Upper lobe of left lung (tissue), 6 donors: ENCODE data around the gene PROX1. TPM values are rescaled to one million over a fixed set of nuclear protein-coding genes. Genes with fewer than 3 reads are reported as not detected.

ENCODE experiments used
- ATAC-seq, 2 donors: fragments of 200-7000 bp; cut with Tn5 transposase; one replicate each; pipeline ENCODE4 v1.9.1; 2022; ENCODE audit warnings: mild to moderate bottlenecking in 2 of 2, moderate library complexity in 2 of 2; ENCODE audit not compliant: low FRiP score in 2 of 2
- DNase-seq, 2 donors: peaks; one replicate each; pipeline ENCODE4 v3.0.0-alpha.2; 2019 to 2020
- H3K27ac ChIP-seq, 4 donors: fragments of 200-600 bp; sonication (generic); one replicate each; pipeline ENCODE4 v1.5.1; 2016 to 2019
- H3K27me3 ChIP-seq, 4 donors: fragments of 200-600 bp; sonication (generic); one replicate each; pipeline ENCODE4 v1.5.1; 2017 to 2019
- H3K36me3 ChIP-seq, 4 donors: fragments of 200-600 bp; sonication (generic); one replicate each; pipeline ENCODE4 v1.5.1; 2016 to 2019
- H3K4me1 ChIP-seq, 4 donors: fragments of 200-600 bp; sonication (generic); one replicate each; pipeline ENCODE4 v1.5.1; 2018 to 2019
- H3K4me3 ChIP-seq, 4 donors: fragments of 200-600 bp; sonication (generic); one replicate each; pipeline ENCODE4 v1.5.1; 2017 to 2019; ENCODE audit warnings: mild to moderate bottlenecking in 2 of 4, moderate library complexity in 1 of 4
- H3K9me3 ChIP-seq, 4 donors: fragments of 200-600 bp; sonication (generic); one replicate each; pipeline ENCODE4 v1.5.1; 2018 to 2019
- EP300 ChIP-seq, 4 donors: sonication (generic); formaldehyde crosslinking; IDR thresholded peaks; one replicate each; pipeline ENCODE4 v1.5.1; 2017; ENCODE audit warnings: antibody characterized with exemption in 4 of 4, control low read depth in 2 of 4
- POLR2A ChIP-seq, 4 donors: fragments of 450-650 bp; IDR thresholded peaks; one replicate each; pipeline ENCODE4 v1.5.1; 2016 to 2017; ENCODE audit warnings: antibody characterized with exemption in 4 of 4, mild to moderate bottlenecking in 2 of 4
- POLR2AphosphoS5 ChIP-seq, 2 donors: sonication (generic); formaldehyde crosslinking; IDR thresholded peaks; one replicate each; pipeline ENCODE4 v1.5.1; 2017; ENCODE audit warnings: antibody characterized with exemption in 2 of 2
- WGBS, 2 donors: methylation state at CpG; one replicate each; pipeline ENCODE4 v1.1.5; 2017 to 2018; 5-methylcytosine and 5-hydroxymethylcytosine counted together
- total RNA-seq, 6 donors: library from RNA; depleted of rRNA in 4 of 6; stranded (reverse); fragments of >200 nt in 4 of 6; gene quantifications; one replicate each; pipeline versions ENCODE4 v1.1.0 to v1.2.1, GENCODE V29; 2016 to 2021
- TF ChIP-seq, protein P1 (sequence below), 6 experiments: fragments of 450-650 bp in 4 of 6; fragments of 200-600 bp in 2 of 6; sonication (generic) in 2 of 6; IDR thresholded peaks; one replicate each; pipeline ENCODE4 v1.5.1; 2016 to 2019; ENCODE audit warnings: antibody characterized with exemption in 6 of 6
- donor health status: DM: no; HTN: no; CAD: no; lungs with moderate emphysema.
- donor health status: DM: no; HTN: yes; CAD: no; lungs with severe emphysema.

The PROX1 gene
- total RNA-seq, 6 donors from 2014 or later, result 2.3 to 11.1 (median 3.8) TPM

DNA sequence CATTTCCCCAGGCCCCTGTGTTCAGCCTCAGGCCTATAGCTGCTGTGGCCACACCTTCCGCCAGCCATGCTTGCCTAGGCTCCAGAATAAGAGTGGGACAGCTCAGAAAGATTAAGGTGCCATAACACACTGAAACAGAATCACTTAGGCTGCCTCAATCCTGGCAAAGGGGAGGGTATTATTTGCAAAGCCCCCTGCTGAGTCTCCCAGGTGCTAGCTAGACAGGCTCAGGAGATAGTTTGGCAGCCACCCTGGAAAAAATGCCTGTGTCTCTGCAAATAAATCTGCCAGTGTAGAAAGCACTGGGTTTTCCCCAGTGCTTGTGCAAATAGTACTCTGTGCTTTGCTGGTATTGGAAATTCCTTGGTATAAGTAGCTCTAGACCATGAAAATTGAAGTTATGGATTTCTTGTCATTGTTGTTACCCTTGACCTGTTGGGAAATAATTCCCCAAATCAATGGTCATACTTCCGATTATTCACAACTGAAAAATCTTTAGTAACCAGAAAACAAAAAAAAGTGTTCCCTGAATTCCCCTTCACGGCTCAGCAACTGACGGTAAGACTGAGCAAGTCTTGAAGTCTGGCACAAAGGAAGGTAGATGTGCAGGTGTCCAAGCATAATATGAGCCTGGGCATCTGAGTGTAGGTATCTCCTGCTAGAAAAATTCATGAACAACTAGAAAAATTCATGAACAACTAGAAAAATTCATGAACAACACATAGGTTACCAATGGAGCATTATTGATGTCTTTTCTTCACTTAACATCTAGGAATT is 56.9 kb downstream of the PROX1 start:
- no peak overlapping the region for H3K27ac ChIP-seq
- no peaks in the 10 kb centered on the region for H3K4me1 ChIP-seq
- H3K4me3 ChIP-seq, result no peak overlapping the region
- peaks cover 0 to 7% (median 3%) of the 10 kb centered on the region in 4 donors for H3K9me3 ChIP-seq
- H3K36me3 ChIP-seq, result no peaks in the 10 kb centered on the region
- ATAC-seq (no peak), DNase-seq (no peak)
- TF ChIP-seq, protein P1, sequence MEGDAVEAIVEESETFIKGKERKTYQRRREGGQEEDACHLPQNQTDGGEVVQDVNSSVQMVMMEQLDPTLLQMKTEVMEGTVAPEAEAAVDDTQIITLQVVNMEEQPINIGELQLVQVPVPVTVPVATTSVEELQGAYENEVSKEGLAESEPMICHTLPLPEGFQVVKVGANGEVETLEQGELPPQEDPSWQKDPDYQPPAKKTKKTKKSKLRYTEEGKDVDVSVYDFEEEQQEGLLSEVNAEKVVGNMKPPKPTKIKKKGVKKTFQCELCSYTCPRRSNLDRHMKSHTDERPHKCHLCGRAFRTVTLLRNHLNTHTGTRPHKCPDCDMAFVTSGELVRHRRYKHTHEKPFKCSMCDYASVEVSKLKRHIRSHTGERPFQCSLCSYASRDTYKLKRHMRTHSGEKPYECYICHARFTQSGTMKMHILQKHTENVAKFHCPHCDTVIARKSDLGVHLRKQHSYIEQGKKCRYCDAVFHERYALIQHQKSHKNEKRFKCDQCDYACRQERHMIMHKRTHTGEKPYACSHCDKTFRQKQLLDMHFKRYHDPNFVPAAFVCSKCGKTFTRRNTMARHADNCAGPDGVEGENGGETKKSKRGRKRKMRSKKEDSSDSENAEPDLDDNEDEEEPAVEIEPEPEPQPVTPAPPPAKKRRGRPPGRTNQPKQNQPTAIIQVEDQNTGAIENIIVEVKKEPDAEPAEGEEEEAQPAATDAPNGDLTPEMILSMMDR (IDR thresholded peaks at IDR 0.05), result no peak
- TF ChIP-seq POLR2A (IDR thresholded peaks at IDR 0.05) (no peak), EP300 (IDR thresholded peaks at IDR 0.05) (no peak), POLR2AphosphoS5 (IDR thresholded peaks at IDR 0.05) (no peak)
- 89 to 91% methylated on average over 4 of the region's 4 CpGs for WGBS, 2 donors
- H3K27me3 ChIP-seq, result no peaks in the 10 kb centered on the region

- H3K9me3 ChIP-seq, result peaks cover 0 to 7% (median 3%) of the 10 kb centered on the region in 4 donors
- DNase-seq (no peak), ATAC-seq (no peak)
- no peak for TF ChIP-seq POLR2AphosphoS5 (IDR thresholded peaks at IDR 0.05)
- TF ChIP-seq POLR2A (IDR thresholded peaks at IDR 0.05), result no peak
- TF ChIP-seq EP300 (IDR thresholded peaks at IDR 0.05), result no peak
- H3K4me3 ChIP-seq, result no peak overlapping the region
- H3K27ac ChIP-seq, result no peak overlapping the region
- WGBS, 2 donors, result 44 to 50% methylated on average over 9 of the region's 9 CpGs
- no peaks in the 10 kb centered on the region for H3K4me1 ChIP-seq
- no peaks in the 10 kb centered on the region for H3K36me3 ChIP-seq
- H3K27me3 ChIP-seq, result no peaks in the 10 kb centered on the region
Observed at GRCh38 chr1:214050513-214051401, 63.0 kb downstream of the PROX1 start.

GRCh38 chr1:214051786-214052185 is 64.0 kb downstream of the PROX1 start:
- H3K36me3 ChIP-seq, result no peaks in the 10 kb centered on the region
- no peaks in the 10 kb centered on the region for H3K27me3 ChIP-seq
- ATAC-seq (no peak), DNase-seq (no peak)
- no peaks in the 10 kb centered on the region for H3K4me1 ChIP-seq
- H3K4me3 ChIP-seq, result no peak overlapping the region
- no peak overlapping the region for H3K27ac ChIP-seq
- WGBS, 2 donors, result 93 to 96% methylated on average over 4 of the region's 4 CpGs
- peaks cover 0 to 7% (median 3%) of the 10 kb centered on the region in 4 donors for H3K9me3 ChIP-seq
- TF ChIP-seq POLR2AphosphoS5 (IDR thresholded peaks at IDR 0.05) (no peak), POLR2A (IDR thresholded peaks at IDR 0.05) (no peak), EP300 (IDR thresholded peaks at IDR 0.05) (no peak)
- TF ChIP-seq, protein P1 (IDR thresholded peaks at IDR 0.05), result no peak

- DNase-seq (no peak), ATAC-seq (no peak)
- Histone ChIP-seq H3K9me3 (no peaks in the 10 kb centered on the region), H3K27me3 (no peaks in the 10 kb centered on the region), H3K4me3 (no peak overlapping the region), H3K4me1 (no peaks in the 10 kb centered on the region), H3K27ac (no peak overlapping the region), H3K36me3 (no peaks in the 10 kb centered on the region)
- TF ChIP-seq EP300 (IDR thresholded peaks at IDR 0.05), result no peak
- no peak for TF ChIP-seq POLR2AphosphoS5 (IDR thresholded peaks at IDR 0.05)
- WGBS, 2 donors, result 73 to 76% methylated on average over 5 of the region's 5 CpGs
Observed at GRCh38 chr1:214058076-214058475, 70.3 kb downstream of the PROX1 start.

DNA sequence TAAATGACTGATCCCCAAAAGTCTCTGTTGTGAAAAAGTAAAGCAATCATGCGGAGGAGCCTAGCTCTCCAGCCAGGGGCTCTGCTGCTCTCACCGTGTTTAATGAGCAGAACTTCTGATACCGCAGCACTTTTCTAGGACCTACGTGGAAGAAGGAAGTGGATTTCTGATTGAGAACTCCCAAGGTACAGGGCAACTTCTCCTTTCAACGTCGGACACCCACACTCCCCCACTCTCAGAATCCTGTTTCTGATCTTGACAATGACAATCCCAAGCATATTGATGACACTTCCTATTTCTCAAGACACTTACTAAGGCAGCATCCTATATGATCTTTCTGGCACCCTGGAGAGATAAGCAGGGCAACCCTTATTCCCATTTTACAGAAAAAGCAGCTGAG is 78.4 kb downstream of the PROX1 start:
- Histone ChIP-seq H3K27me3 (no peaks in the 10 kb centered on the region), H3K4me3 (no peak overlapping the region), H3K27ac (no peak overlapping the region), H3K36me3 (no peaks in the 10 kb centered on the region), H3K9me3 (no peaks in the 10 kb centered on the region), H3K4me1 (peaks cover 0 to 5% (median 0%) of the 10 kb centered on the region in 4 donors)
- 54 to 57% methylated on average over 6 of the region's 6 CpGs for whole genome bisulfite sequencing, 2 donors
- TF ChIP-seq POLR2AphosphoS5 (IDR thresholded peaks at IDR 0.05) (no peak), EP300 (IDR thresholded peaks at IDR 0.05) (no peak), POLR2A (IDR thresholded peaks at IDR 0.05) (no peak)
- TF ChIP-seq, protein P1 (IDR thresholded peaks at IDR 0.05), result no peak
- no peak for DNase-seq
- ATAC-seq, result no peak
